ENCODE results near the gene FAM98A. TPM values are rescaled to one million over a fixed set of nuclear protein-coding genes. Genes with fewer than 3 reads are reported as not detected.

The FAM98A gene
- total and polyA plus RNA-seq, 9 of the 15 experiments (the other 6 are each of a cell fraction or from before 2014, with no cell fraction given): 16.5 to 238 (median 44.6) TPM

- TF ChIP-seq HOMEZ (CRISPR knock-in tag; IDR thresholded peaks at IDR 0.05): no peak
- TF ChIP-seq TFAP4 (CRISPR knock-in tag; IDR thresholded peaks at IDR 0.05; ENCODE audit: borderline replicate concordance): peak; percentile 99
- peak; percentile 73 for TF ChIP-seq SP1 (CRISPR knock-in tag; IDR thresholded peaks at IDR 0.05)
- no peak for TF ChIP-seq CCAR2 (IDR thresholded peaks at IDR 0.05; ENCODE audit: low read depth, low read length)
- TF ChIP-seq ARID4B (CRISPR knock-in tag; IDR thresholded peaks at IDR 0.05): peak; percentile 47; the same call in 1 of the 2 replicates
- peak; percentile 91 for TF ChIP-seq ZNF431 (CRISPR knock-in tag; IDR thresholded peaks at IDR 0.05)
- no peak for TF ChIP-seq HEY1 (CRISPR knock-in tag; IDR thresholded peaks at IDR 0.05; ENCODE audit: borderline replicate concordance)
- peak; percentile 92 for TF ChIP-seq EP400 (IDR thresholded peaks at IDR 0.05)
- TF ChIP-seq POLR2A (conservative IDR thresholded peaks at IDR 0.05): peak; percentile 75
- no peak for TF ChIP-seq NFIX (CRISPR knock-in tag; IDR thresholded peaks at IDR 0.05; ENCODE audit: low read depth)
- TF ChIP-seq NFXL1 (CRISPR knock-in tag; IDR thresholded peaks at IDR 0.05): no peak
- TF ChIP-seq HSF4 (CRISPR knock-in tag; IDR thresholded peaks at IDR 0.05; ENCODE audit: borderline replicate concordance): no peak
- TF ChIP-seq IFI16 (CRISPR knock-in tag; IDR thresholded peaks at IDR 0.05): no peak
- TF ChIP-seq NCOR1 (IDR thresholded peaks at IDR 0.05): no peak
- TF ChIP-seq HES1 (IDR thresholded peaks at IDR 0.05; ENCODE audit: low read depth): no peak
- TF ChIP-seq ZBED1 (IDR thresholded peaks at IDR 0.05): no peak
- no peak for TF ChIP-seq JUND (IDR thresholded peaks at IDR 0.05; ENCODE audit: borderline replicate concordance, low read depth, low read length)
- no peak; the same call in 2 of the 3 replicates for TF ChIP-seq JUND (tag; IDR thresholded peaks at IDR 0.05; ENCODE audit: borderline replicate concordance, low read depth, low read length)
- peak; percentile 18; the same call in 1 of the 2 replicates for TF ChIP-seq DMBX1 (CRISPR knock-in tag; IDR thresholded peaks at IDR 0.05; ENCODE audit: borderline replicate concordance)
- no peak for TF ChIP-seq ZNF140 (CRISPR knock-in tag; IDR thresholded peaks at IDR 0.05)
Measured at GRCh38 chr2:33599175-33599942, at the start of gene FAM98A (continued).
